MCF 10A (cell line): Measurements from ENCODE around the gene KLKB1. TPM values are rescaled to one million over a fixed set of nuclear protein-coding genes. Genes with fewer than 3 reads are reported as not detected.
"Not testable (repeated sequence)": the region's sequence is repeated elsewhere in the genome, so short reads cannot be mapped to it uniquely, and the experiment has no call there.

Experiments
- BruUV-seq: library from RNA; stranded (reverse); fragments of 400-500 nt; replicated peaks from 2 replicates; lab custom pipeline; 2021; lab: Mats Ljungman, UMichigan
- CTCF ChIA-PET: fragments of 300-600 bp; sonication (Branson Sonifier 250); formaldehyde crosslinking; extraction: SDS; loops from one replicate; lab custom pipeline; 2021; ENCODE audit warnings: antibody characterized with exemption, inconsistent platforms; lab: Yijun Ruan, JAX
- POLR2A ChIA-PET: fragments of 300-600, 350-650 bp; sonication (Branson Sonifier 250); formaldehyde crosslinking; extraction: SDS; loops from one replicate; lab custom pipeline; 2020; ENCODE audit warnings: antibody characterized with exemption, inconsistent platforms; lab: Yijun Ruan, JAX
- DNase-seq: peaks from one replicate; pipeline ENCODE4 v3.0.0-alpha.2; 2018; ENCODE audit not compliant: unreplicated experiment
- H3K27ac Mint-ChIP-seq: one replicate; pipeline ENCODE4 v1.8.0; 2022; ENCODE audit warnings: mild to moderate bottlenecking, low read depth, mixed read lengths; ENCODE audit not compliant: unreplicated experiment
- H3K27me3 Mint-ChIP-seq: one replicate; pipeline ENCODE4 v1.8.0; 2022; ENCODE audit warnings: mixed read lengths; ENCODE audit not compliant: insufficient read depth, unreplicated experiment
- H3K36me3 Mint-ChIP-seq: one replicate; pipeline ENCODE4 v1.8.0; 2022; ENCODE audit warnings: mild to moderate bottlenecking, moderate library complexity, mixed read lengths; ENCODE audit not compliant: insufficient read depth, unreplicated experiment
- H3K4me1 Mint-ChIP-seq: one replicate; pipeline ENCODE4 v1.8.0; 2022; ENCODE audit warnings: mixed read lengths; ENCODE audit not compliant: insufficient read depth, unreplicated experiment
- H3K4me3 Mint-ChIP-seq: one replicate; pipeline ENCODE4 v1.8.0; 2022; ENCODE audit warnings: mild to moderate bottlenecking, moderate library complexity, mixed read lengths; ENCODE audit not compliant: unreplicated experiment
- H3K9me3 Mint-ChIP-seq: one replicate; pipeline ENCODE4 v1.8.0; 2022; ENCODE audit warnings: mixed read lengths; ENCODE audit not compliant: unreplicated experiment
- CTCF ChIP-seq: fragments of 200-600 bp; IDR thresholded peaks from one replicate; pipeline ENCODE4 v1.8.0; 2022; ENCODE audit warnings: antibody characterized with exemption, mild to moderate bottlenecking; ENCODE audit not compliant: unreplicated experiment
- intact Hi-C: fragments of 100-400 bp; cut with micrococcal nuclease; formaldehyde crosslinking; loops from 2 replicates; pipeline ENCODE4 v1.14.1; 2022
- total RNA-seq: library from RNA; stranded (reverse); gene quantifications from 2 replicates; pipeline ENCODE4 v1.2.3, GENCODE V29; 2022

The KLKB1 gene
- total RNA-seq, 1 experiment from 2014 or later, result 0.21 TPM

- intact Hi-C loops, result no loop called here
- BruUV-seq, result no TSS peak
- POLR2A ChIA-PET, result interaction anchor here (0.9 kb wide), 1 partner anchor 16 kb away, joined by 4 read pairs; no protein-coding TSS in a partner anchor
- H3K27ac Mint-ChIP-seq, result no peak overlapping the region
- CTCF ChIA-PET, result no interaction called here
- DNase-seq, result no peak
- no peak overlapping the region for H3K4me3 Mint-ChIP-seq
- no peaks in the 10 kb centered on the region for H3K9me3 Mint-ChIP-seq
- H3K36me3 Mint-ChIP-seq, result no peaks in the 10 kb centered on the region
- TF ChIP-seq CTCF, result no peak
- no peaks in the 10 kb centered on the region for H3K4me1 Mint-ChIP-seq
- no peaks in the 10 kb centered on the region for H3K27me3 Mint-ChIP-seq
Measured at GRCh38 chr4:186272699-186273391, 45.5 kb downstream of the KLKB1 start.

- intact Hi-C loops, POLR2A ChIA-PET, H3K4me1 Mint-ChIP-seq, CTCF ChIA-PET, H3K4me3 Mint-ChIP-seq, H3K36me3 Mint-ChIP-seq, DNase-seq, H3K27ac Mint-ChIP-seq, H3K9me3 Mint-ChIP-seq, H3K27me3 Mint-ChIP-seq, BruUV-seq: not testable (repeated sequence)
Measured at GRCh38 chr4:186273392-186273789, 46.1 kb downstream of the KLKB1 start.

GRCh38 chr4:186283311-186283710, 56.0 kb downstream of the KLKB1 start:
- Mint-ChIP-seq H3K36me3 (no peaks in the 10 kb centered on the region), H3K4me1 (no peaks in the 10 kb centered on the region), H3K9me3 (no peaks in the 10 kb centered on the region), H3K27ac (no peak overlapping the region), H3K27me3 (no peaks in the 10 kb centered on the region), H3K4me3 (no peak overlapping the region)
- no peak for DNase-seq
- POLR2A ChIA-PET, result no interaction called here
- no TSS peak for BruUV-seq
- intact Hi-C loops, result no loop called here
- no peak for TF ChIP-seq CTCF
- CTCF ChIA-PET, result interaction anchor here (1.8 kb wide), 1 partner anchor 13 kb away, joined by 7 read pairs; no protein-coding TSS in a partner anchor

GRCh38 chr4:186285147-186285546, 57.8 kb downstream of the KLKB1 start:
- Mint-ChIP-seq H3K4me1 (no peaks in the 10 kb centered on the region), H3K36me3 (no peaks in the 10 kb centered on the region), H3K9me3 (no peaks in the 10 kb centered on the region), H3K27ac (no peak overlapping the region), H3K4me3 (no peak overlapping the region), H3K27me3 (no peaks in the 10 kb centered on the region)
- DNase-seq, result no peak
- POLR2A ChIA-PET, result no interaction called here
- no TSS peak for BruUV-seq
- CTCF ChIA-PET, result no interaction called here
- TF ChIP-seq CTCF, result no peak
- intact Hi-C loops, result no loop called here
